NCI-H748 (cell line): ENCODE data around the gene LUZP1.
"Not testable (repeated sequence)": the region's sequence is repeated elsewhere in the genome, so short reads cannot be mapped to it uniquely, and the experiment has no call there.

Source experiments
- DNase-seq: peaks from one replicate; lab custom pipeline; 2025; ENCODE audit not compliant: unreplicated experiment; lab: John Stamatoyannopoulos, UW

LUZP1 gene

GRCh38 chr1:23168445-23169194 lies at the start of gene LUZP1:
TSS of gene LUZP1 (minus strand) at chr1:23168856.
- DNase-seq: peak; percentile 70

- DNase-seq: peak; percentile 52
These were observed 48.9 kb upstream of the LUZP1 start, which contains the start of gene HTR1D for GRCh38 chr1:23217421-23218115. TSS of gene HTR1D (minus strand) at chr1:23217502. CDS start at chr1:23194219, 23,283 bp downstream.

GRCh38 chr1:23216771-23217420 lies 48.2 kb upstream of the LUZP1 start:
- DNase-seq: peak; percentile 52

GRCh38 chr1:23215751-23216449 lies 47.2 kb upstream of the LUZP1 start:
- DNase-seq: no peak

DNA sequence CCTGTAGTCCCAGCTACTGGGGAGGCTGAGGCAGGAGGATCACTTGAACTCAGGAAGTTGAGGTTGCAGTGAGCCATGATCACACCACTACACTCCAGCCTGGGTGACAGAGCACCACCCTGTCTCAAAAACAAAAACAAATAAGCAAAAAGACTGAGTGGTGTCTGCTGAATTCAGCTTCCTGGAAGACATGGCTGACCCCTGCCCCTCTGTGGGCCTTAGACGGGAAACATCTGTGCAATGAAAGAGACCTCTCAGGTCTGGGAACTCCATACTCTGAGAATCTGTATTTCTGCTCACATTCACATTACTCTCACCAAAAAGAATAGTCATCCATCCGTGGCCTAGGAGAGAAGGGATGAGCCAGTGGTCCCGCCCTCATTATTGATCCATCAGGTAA lies 46.6 kb upstream of the LUZP1 start:
- DNase-seq: no peak

DNA sequence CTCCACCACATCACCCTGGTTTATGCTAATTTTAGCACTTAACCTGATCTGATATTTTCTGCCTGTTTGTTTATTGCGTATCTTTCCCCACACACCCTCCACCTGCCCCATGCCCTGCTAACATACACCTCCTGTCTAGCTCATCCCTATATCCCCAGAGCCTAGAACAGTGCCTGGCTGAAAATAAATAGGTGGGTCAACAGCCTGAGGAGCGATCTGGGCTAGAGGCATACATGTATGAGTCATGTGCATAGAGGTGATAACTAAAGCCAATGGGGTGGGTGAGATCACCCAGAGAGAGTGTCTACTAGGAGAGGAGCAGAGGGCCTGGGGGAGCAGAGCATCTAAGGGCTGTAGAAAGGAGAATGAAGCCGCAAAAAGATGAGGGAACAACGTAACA lies 46.0 kb upstream of the LUZP1 start:
- DNase-seq: no peak

GRCh38 chr1:23211955-23212354 lies 43.3 kb upstream of the LUZP1 start:
- no peak for DNase-seq

DNA sequence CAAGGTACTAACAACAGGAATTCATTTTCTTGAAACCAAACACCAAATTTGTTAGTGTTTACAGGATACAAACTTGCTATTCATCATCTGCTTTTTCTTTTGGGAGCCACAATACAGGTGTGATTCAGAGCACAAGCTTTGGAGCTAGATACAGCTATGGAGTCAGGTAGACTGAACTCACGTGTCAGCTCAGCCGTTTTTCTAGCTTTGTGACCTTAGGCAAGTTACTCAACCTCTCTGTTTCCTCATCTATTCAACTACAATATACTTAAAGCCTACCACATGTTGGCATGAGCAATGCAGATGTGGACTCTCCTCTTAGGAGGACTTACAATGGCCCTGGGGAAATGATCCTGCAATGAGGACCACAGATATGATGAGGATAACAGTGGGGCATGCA lies 42.3 kb upstream of the LUZP1 start:
- DNase-seq: no peak

DNA sequence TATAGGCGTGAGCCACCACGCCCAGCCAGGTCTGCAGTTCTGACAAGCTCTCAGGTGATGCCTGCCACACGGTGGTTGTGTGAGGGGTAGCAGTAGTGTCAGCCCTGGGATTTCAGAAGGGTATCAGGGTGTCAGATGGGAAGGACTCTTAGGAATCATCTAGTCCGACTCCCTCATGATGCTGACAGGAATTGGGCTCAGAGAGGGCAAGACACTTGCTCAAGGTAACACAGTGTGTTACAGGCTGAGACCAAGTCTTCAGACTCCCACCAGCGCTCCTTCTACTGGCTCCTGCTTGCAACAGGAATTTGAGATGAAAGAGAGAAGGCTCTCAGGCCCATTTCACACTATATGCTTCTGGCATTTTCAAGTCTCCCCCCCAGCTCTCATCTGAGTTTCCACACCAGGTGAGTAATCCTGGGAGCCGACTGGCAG lies 41.7 kb upstream of the LUZP1 start:
- no peak for DNase-seq

- DNase-seq: no peak
These were observed 41.1 kb upstream of the LUZP1 start for GRCh38 chr1:23209770-23210169.

- no peak for DNase-seq
These were observed 39.9 kb upstream of the LUZP1 start for GRCh38 chr1:23208527-23208926.

DNA sequence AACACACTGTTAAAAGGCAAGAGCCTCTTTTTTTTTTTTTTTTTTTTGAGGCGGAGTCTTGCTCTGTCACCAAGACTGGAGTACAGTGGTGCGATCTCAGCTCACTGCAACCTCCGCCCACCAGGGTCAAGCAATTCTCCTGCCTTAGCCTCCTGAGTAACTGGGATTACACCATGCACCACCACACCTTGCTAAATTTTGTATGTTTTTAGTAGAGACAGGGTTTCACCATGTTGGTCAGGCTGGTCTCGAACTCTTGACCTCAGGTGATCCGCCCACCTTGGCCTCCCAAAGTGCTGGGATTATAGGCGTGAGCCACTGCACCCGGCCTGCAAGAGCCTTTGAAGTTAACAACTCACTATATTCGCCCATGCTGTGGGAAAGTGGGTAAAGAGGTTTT lies 39.1 kb upstream of the LUZP1 start:
- DNase-seq: not testable (repeated sequence)

- no peak for DNase-seq
These were observed 33.6 kb upstream of the LUZP1 start for GRCh38 chr1:23202263-23202749.

DNA sequence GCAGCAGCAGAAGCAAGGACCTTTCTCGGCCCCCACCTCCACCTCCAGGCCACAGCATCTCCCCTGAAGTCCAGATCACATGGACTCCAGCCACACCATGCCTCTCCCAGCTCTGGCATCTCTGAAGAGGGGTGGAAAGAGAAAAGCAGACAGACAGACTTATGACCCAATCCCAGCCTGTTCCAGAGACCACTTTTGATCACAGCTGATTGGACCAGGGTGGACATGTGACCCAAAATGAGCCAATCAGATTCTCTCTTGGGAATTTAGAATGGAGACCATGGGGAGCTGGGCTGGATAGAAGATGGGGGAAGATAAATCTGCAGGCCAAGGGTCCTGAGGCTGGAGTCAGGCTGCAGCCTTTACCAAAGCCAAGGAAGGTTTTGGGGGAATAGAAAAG lies 32.2 kb upstream of the LUZP1 start:
- no peak for DNase-seq

GRCh38 chr1:23198373-23198772 lies 29.7 kb upstream of the LUZP1 start:
- no peak for DNase-seq

GRCh38 chr1:23196627-23197328 lies 28.1 kb upstream of the LUZP1 start:
- no peak for DNase-seq

DNA sequence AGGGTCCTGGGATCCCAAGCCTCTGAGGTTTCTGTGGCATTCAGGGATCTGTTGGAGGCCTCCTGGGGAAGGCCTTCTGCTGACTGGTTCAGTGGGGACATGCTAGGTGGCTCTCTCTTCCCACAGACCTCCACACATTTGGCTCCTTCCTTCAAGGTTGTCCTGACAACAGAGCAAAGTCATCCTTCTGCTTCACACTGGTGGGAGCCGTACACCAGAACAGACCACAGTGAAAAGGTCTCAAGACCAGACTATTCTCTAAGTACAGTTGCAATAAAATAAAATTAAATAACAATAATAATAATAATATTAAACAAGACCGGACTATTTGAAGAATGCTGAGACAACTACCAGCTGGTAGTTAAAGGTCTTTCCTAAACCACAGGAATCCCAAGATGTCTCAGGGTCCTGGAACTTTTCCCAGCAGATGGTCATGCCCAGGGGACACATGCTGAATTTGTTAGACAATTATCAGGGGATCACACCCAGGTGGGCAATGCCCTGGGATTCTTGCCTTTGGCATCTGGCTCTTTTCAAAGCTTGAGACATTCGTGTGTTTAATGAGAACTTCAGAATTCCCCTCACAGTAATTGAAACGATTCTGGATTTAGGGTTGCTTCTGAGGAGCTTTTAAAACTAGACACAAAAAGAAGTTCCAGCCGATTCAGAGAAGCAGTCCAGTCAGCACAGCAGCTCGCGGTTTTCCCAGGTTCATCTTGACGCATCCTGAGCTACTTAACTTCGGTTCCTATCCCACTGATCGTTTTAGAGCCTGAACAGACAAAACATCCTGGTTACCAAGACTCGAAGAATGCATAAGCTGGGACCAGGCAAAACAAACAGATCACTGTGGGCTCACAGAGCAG lies 25.7 kb upstream of the LUZP1 start:
- DNase-seq: no peak

GRCh38 chr1:23193391-23194118 lies 24.9 kb upstream of the LUZP1 start:
- no peak for DNase-seq

- no peak for DNase-seq
These were observed 22.5 kb upstream of the LUZP1 start for GRCh38 chr1:23191199-23191598.
